ENCODE data around the gene NUDT22. TPM values are rescaled to one million over a fixed set of nuclear protein-coding genes. Genes with fewer than 3 reads are reported as not detected.

Gene NUDT22
- total RNA-seq, 1 donor from 2014 or later, result 91.9 TPM

DNA sequence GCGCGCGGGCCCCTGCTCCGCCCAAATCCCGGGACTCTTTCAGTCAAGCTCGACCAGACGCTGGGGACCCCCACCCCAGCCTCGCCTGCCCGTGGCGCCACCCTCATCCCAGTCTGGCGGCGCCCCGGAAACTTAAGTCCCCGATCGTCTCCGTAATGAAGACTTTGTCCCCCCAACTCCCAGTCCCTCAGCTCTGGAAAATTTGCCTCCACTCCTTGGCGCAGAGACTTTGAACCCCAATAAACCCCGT, 25.6 kb downstream of the NUDT22 start:
- DNase-seq (ENCODE audit: low read depth), result no peak
- H3K4me3 ChIP-seq (ENCODE audit: low read depth, low read length), result peak overlapping the region; percentile 95
- TF ChIP-seq, protein P1, sequence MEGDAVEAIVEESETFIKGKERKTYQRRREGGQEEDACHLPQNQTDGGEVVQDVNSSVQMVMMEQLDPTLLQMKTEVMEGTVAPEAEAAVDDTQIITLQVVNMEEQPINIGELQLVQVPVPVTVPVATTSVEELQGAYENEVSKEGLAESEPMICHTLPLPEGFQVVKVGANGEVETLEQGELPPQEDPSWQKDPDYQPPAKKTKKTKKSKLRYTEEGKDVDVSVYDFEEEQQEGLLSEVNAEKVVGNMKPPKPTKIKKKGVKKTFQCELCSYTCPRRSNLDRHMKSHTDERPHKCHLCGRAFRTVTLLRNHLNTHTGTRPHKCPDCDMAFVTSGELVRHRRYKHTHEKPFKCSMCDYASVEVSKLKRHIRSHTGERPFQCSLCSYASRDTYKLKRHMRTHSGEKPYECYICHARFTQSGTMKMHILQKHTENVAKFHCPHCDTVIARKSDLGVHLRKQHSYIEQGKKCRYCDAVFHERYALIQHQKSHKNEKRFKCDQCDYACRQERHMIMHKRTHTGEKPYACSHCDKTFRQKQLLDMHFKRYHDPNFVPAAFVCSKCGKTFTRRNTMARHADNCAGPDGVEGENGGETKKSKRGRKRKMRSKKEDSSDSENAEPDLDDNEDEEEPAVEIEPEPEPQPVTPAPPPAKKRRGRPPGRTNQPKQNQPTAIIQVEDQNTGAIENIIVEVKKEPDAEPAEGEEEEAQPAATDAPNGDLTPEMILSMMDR (conservative IDR thresholded peaks at IDR 0.05; ENCODE audit: low read depth, low read length), result no peak

DNA sequence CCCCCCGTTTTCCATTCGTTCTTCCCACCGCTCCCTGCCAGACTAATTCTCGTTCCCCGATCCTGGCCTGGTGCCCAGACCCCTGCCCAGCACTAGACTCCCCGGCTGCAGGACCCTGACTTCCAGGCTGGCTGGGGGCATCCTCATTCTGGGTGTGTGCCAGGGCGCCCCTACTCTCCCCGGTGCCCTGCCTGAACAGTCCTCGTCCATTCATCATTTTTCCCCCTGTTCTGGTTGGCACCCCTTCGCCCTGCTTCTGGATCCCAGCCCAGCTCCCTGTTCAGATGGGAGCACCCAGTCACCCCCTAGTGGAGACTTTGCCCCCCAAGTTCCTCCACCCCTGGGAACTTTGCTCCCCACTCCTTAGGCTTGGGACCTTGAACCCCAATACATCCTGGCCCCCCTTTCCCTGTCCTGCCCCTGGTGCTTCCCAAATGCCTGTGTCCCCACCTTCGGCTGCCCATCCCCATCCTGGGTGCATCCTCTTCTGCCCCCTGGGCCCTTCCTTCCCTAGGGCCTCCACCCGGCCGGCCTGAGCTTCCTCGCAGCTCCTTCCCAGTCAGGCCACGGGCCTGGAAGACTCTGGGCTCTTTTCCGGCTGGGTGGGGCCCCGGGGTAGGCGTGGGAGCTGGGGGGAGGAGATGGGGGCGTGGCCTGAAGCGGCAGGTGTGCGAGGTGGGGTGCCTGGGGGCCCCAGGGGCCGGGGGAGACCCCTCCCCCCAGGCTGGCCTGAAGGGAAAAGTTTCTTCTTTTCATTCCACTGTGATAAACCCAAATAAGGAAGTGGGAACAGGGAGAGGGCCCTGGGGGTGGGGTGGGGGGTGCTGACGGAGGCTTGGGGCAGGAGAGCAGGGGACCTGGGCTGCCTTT, 26.2 kb downstream of the NUDT22 start:
- no peak for DNase-seq (ENCODE audit: low read depth)
- TF ChIP-seq, protein P1 (conservative IDR thresholded peaks at IDR 0.05; ENCODE audit: low read depth, low read length), result peak; percentile 54
- peak overlapping the region; percentile 95 for H3K4me3 ChIP-seq (ENCODE audit: low read depth, low read length)

DNA sequence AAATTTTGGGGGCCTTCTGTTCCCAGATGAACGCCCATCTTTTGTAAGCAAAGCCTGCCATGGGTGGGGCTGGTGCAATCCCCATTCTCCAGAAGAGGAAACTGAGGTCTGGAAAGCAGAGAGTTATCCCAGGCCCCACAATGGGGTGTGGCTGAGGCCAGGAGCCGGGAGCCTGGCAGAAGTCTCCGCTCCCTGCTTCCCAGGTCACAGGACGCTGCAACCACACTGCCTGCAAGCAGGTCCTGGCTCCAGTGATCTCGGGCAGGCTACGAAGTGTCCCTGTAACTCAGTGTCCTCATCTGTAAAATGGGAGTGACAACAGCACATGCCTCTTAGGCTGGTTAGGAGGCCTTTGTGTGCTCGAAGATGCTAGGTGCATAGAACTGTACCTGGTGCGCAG, 27.0 kb downstream of the NUDT22 start:
- TF ChIP-seq, protein P1 (conservative IDR thresholded peaks at IDR 0.05; ENCODE audit: low read depth, low read length), result no peak
- no peak for DNase-seq (ENCODE audit: low read depth)
- H3K4me3 ChIP-seq (ENCODE audit: low read depth, low read length), result no peak overlapping the region

DNA sequence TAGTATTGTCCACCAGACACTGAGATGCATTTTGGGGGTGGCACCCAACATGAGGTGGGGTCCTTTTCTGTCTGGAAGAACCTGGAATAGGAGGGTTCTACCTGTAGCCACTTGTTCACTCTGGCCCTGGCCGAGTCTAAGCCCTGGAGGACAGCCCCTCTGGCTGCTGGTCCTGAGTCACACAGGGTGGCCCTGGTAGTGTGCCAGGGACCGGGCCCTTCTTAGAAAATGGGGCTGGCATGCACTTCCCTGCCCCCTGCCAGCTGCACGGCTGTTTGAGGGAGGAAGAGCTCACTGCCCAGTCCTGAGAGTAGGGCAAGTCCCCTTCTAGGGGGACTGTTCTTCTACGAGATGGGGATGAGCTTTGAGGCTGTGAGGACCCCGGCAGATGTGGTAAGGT, 27.4 kb downstream of the NUDT22 start:
- no peak overlapping the region for H3K4me3 ChIP-seq (ENCODE audit: low read depth, low read length)
- TF ChIP-seq, protein P1 (conservative IDR thresholded peaks at IDR 0.05; ENCODE audit: low read depth, low read length), result no peak
- no peak for DNase-seq (ENCODE audit: low read depth)

DNA sequence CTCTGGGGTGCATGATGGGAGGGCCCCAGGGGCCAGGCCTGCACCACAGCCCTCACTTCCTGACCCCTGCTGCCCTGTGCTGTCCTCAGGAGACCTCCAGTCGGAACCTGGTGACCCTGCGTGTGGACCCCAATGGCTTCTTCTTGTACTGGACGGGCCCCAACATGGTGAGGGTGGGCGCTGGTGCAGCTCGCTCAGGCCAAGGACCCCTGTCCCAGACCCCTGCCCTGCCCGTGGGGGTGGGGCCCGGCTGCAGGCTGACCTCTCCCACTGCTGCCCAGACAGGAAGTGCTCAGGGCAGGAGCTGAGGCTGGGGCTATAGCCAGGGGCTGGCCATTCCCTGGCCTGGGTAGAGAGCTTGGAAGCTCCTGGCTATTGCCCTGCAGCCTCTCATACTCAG, 28.3 kb downstream of the NUDT22 start:
- TF ChIP-seq, protein P1 (conservative IDR thresholded peaks at IDR 0.05; ENCODE audit: low read depth, low read length), result no peak
- no peak for DNase-seq (ENCODE audit: low read depth)
- no peak overlapping the region for H3K4me3 ChIP-seq (ENCODE audit: low read depth, low read length)

DNA sequence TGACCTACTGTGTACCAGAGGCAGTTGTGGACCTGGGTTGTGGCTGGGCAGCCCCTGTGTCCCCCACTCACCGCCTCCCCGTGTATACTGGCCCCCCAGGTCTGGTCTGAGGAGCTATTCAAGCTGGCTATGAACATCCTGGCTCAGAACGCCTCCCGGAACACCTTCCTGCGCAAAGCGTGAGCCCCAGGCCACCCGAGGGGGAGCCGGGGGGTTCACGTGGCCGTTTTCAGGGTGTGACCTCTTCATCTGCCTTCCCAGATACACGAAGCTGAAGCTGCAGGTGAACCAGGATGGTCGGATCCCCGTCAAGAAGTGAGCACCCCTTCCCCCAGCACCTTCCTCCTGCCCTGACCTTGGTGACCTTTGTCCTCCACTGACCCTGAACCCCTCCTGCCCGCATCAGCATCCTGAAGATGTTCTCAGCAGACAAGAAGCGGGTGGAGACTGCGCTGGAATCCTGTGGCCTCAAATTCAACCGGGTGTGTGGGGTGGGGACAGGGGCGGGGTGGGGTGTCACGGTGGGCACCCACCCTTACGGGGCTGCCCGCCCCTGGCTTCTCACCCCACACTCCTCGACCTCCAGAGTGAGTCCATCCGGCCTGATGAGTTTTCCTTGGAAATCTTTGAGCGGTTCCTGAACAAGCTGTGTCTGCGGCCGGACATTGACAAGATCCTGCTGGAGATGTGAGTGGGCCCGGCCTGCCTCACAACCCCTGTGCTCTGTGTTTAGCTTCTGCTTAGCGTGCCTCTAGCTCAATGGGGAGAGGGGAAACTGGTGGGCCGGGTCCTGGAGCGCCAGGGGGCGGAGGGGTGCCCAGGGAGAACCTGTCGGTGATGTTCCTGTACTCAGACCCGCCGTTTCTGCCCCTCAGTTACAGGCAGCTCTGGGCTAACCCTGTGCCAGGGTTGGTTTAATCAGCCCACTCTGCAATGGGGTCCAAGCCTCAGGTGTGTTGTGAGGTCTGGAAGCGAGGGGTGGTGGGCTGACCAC, 29.4 kb downstream of the NUDT22 start:
- TF ChIP-seq, protein P1 (conservative IDR thresholded peaks at IDR 0.05; ENCODE audit: low read depth, low read length), result no peak
- DNase-seq (ENCODE audit: low read depth), result no peak
- no peak overlapping the region for H3K4me3 ChIP-seq (ENCODE audit: low read depth, low read length)

Measured in epithelial cell of proximal tubule (primary cell).